Activated CD4-positive, alpha-beta T cell treated with anti-CD3 and anti-CD28 coated beads, Interleukin-2, Interleukin-4, amounts not matched to agents 100 ng/mL and 50 ng/mL, durations not matched to agents 16 hours and 8 hours (primary cell): Measurements from ENCODE around the gene SMARCD2.

Experiments
- DNase-seq: peaks from one replicate; pipeline ENCODE4 v3.0.0-alpha.2; 2020; ENCODE audit warnings: low spot score

The SMARCD2 gene

GRCh38 chr17:63850401-63850800, 7.9 kb upstream of the SMARCD2 start:
- no peak for DNase-seq

- peak; percentile 96 for DNase-seq
Measured at GRCh38 chr17:63848834-63849689, 6.6 kb upstream of the SMARCD2 start.

- DNase-seq: no peak
Measured at GRCh38 chr17:63847525-63848249, 5.2 kb upstream of the SMARCD2 start.

GRCh38 chr17:63845509-63845908, 3.0 kb upstream of the SMARCD2 start:
- DNase-seq: no peak

- DNase-seq: no peak
Measured at GRCh38 chr17:63843910-63844677, 1.6 kb upstream of the SMARCD2 start.

- peak; percentile 47 for DNase-seq
Measured at GRCh38 chr17:63843387-63843888, 953 bp upstream of the SMARCD2 start.

GRCh38 chr17:63842173-63842539, 329 bp downstream of the SMARCD2 start:
- no peak for DNase-seq

GRCh38 chr17:63841350-63842172, 924 bp downstream of the SMARCD2 start:
- DNase-seq: no peak

GRCh38 chr17:63840591-63841349, 1.7 kb downstream of the SMARCD2 start:
- DNase-seq: no peak

- no peak for DNase-seq
Measured at GRCh38 chr17:63838631-63839171, 3.8 kb downstream of the SMARCD2 start.

- no peak for DNase-seq
Measured at GRCh38 chr17:63837962-63838600, 4.4 kb downstream of the SMARCD2 start.

GRCh38 chr17:63837480-63837879, 5.0 kb downstream of the SMARCD2 start:
- DNase-seq: no peak

GRCh38 chr17:63836811-63837210, 5.7 kb downstream of the SMARCD2 start:
- no peak for DNase-seq

GRCh38 chr17:63835167-63835720, 7.2 kb downstream of the SMARCD2 start:
- DNase-seq: no peak

- peak; percentile 82 for DNase-seq
Measured at GRCh38 chr17:63834431-63835166, 7.9 kb downstream of the SMARCD2 start.

- no peak for DNase-seq
Measured at GRCh38 chr17:63833741-63834373, 8.6 kb downstream of the SMARCD2 start.

- no peak for DNase-seq
Measured at GRCh38 chr17:63833026-63833740, 9.3 kb downstream of the SMARCD2 start.

GRCh38 chr17:63832455-63832854, 10.0 kb downstream of the SMARCD2 start:
- DNase-seq: no peak
